Stimulated activated naive B cell treated with anti-CD40 and anti-IgM and Interleukin-4, amounts not matched to agents 10 μg/mL and 1 μg/mL and 100 μg/mL, for 72 hours (primary cell): ENCODE data around the gene GCDH.

Experiments used
- ATAC-seq, 2 donors: fragments of 150-1000 bp; cut with Tn5 transposase; replicated peaks; 2 replicates each; pipeline ENCODE4 v1.10.0; 2021; ENCODE audit warnings: moderate library complexity in 1 of 2
- DNase-seq: peaks from one replicate; pipeline ENCODE4 v3.0.0; 2021
- H3K27ac Mint-ChIP-seq: one replicate; pipeline ENCODE4 v1.8.0; 2022; ENCODE audit warnings: mild to moderate bottlenecking, mixed read lengths
- H3K27me3 Mint-ChIP-seq, 2 donors: one replicate each; pipeline ENCODE4 v1.8.0; 2022; ENCODE audit warnings: mixed read lengths in 2 of 2
- H3K36me3 Mint-ChIP-seq, 2 donors: one replicate each; pipeline ENCODE4 v1.8.0; 2022; ENCODE audit warnings: mixed read lengths in 2 of 2, mild to moderate bottlenecking in 1 of 2
- H3K4me1 Mint-ChIP-seq, 2 donors: one replicate each; pipeline ENCODE4 v1.8.0; 2022; ENCODE audit warnings: mixed read lengths in 2 of 2, mild to moderate bottlenecking in 1 of 2
- H3K4me3 Mint-ChIP-seq, 2 donors: one replicate each; pipeline ENCODE4 v1.8.0; 2022; ENCODE audit warnings: mild to moderate bottlenecking in 2 of 2, mixed read lengths in 2 of 2, moderate library complexity in 1 of 2
- H3K9me3 Mint-ChIP-seq, 2 donors: one replicate each; pipeline ENCODE4 v1.8.0; 2022; ENCODE audit warnings: mixed read lengths in 2 of 2, mild to moderate bottlenecking in 1 of 2

GCDH gene

DNA sequence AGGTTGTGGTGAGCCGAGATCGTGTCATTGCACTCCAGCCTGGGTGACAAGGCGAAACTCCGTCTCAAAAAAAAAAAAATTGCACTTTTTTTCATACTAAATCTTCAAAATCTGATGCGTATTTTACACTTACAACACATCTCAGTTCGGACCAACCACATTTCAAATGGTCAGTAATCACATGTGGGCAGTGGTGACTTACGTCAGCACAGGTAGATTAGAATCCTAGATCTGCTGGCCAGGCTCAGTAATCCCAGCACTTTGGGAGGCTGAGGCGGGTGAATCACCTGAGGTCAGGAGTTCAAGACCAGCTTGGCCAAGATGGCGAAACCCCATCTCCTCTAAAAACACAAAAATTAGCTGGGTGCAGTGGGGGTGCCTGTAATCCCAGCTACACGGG, 44.1 kb downstream of the GCDH start:
- peaks cover 40 to 59% of the 10 kb centered on the region in 2 donors for H3K4me1 Mint-ChIP-seq
- ATAC-seq (no peak), DNase-seq (no peak)
- H3K36me3 Mint-ChIP-seq, result peaks cover 29 to 42% of the 10 kb centered on the region in 2 donors
- no peak overlapping the region for H3K27ac Mint-ChIP-seq
- no peaks in the 10 kb centered on the region for H3K27me3 Mint-ChIP-seq
- H3K4me3 Mint-ChIP-seq, result no peak overlapping the region
- H3K9me3 Mint-ChIP-seq, result no peaks in the 10 kb centered on the region

- Mint-ChIP-seq H3K27me3 (no peaks in the 10 kb centered on the region), H3K36me3 (peaks cover 36 to 50% of the 10 kb centered on the region in 2 donors), H3K27ac (peak overlapping the region; percentile 69), H3K9me3 (no peaks in the 10 kb centered on the region), H3K4me1 (peaks cover 47 to 64% of the 10 kb centered on the region in 2 donors), H3K4me3 (peak overlapping the region; percentile 37 to 99)
- DNase-seq (no peak), ATAC-seq (no peak)
These were observed 45.6 kb downstream of the GCDH start for GRCh38 chr19:12936582-12936981.

DNA sequence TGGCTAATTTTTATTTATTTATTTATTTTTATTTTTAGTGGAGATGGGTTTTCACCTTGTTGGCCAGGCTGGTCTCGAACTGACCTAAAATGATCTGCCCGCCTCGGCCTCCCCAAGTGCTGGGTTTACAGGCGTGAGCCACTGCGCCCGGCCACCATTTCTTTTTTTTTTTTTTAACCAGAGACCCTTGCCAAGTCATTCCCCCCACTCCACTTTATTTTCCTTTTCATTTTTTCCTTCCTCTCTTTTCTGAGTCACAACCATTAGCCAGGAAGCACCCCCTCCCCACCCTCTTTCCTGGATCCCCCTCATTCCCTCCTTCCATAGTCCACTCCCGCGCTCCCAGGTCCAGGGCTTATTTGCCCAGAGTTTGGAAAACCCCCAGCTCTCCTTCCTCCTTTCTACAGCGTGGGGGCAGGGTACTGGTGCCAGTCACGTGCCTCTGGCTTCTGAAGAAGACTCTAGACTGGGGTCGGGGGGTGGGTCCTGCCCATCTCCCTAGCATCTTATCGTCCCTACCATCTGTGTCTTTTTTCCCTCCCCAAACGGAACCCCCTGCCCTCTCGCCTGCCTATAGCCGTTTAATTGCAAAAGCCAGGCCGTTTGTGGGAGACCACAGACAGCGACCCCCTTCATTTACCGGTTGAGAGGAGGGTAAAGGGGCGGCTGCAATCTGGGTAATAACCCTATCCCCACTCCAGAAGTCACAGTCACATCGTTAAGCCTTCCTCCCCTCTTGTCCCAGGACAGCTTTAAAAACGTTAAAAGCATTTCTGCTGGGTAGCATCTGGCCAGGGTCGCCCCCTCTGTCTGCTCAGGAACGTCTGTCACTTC, 46.4 kb downstream of the GCDH start:
- no peak for ATAC-seq
- Mint-ChIP-seq H3K27ac (peak overlapping the region; percentile 98), H3K27me3 (no peaks in the 10 kb centered on the region)

GRCh38 chr19:12937927-12938778, 47.2 kb downstream of the GCDH start, which contains the start of gene CALR:
Gene CALR (plus strand): TSS chr19:12938609. CDS start chr19:12938680, 71 bp downstream.
- Mint-ChIP-seq H3K9me3 (no peaks in the 10 kb centered on the region), H3K27ac (peak within 1 kb of the TSS; percentile 98), H3K36me3 (peaks cover 43 to 53% of the 10 kb centered on the region in 2 donors), H3K4me3 (peak within 1 kb of the TSS; percentile 98 to 99), H3K27me3 (no peaks in the 10 kb centered on the region), H3K4me1 (peaks cover 40 to 69% of the 10 kb centered on the region in 2 donors)
- DNase-seq (peak; percentile 99), ATAC-seq (peak; percentile 87 to 89)

More for the DNA sequence above, 46.4 kb downstream of the GCDH start:
- DNase-seq, result peak; percentile 35
- Mint-ChIP-seq H3K4me3 (peak overlapping the region; percentile 98 to 99), H3K4me1 (peaks cover 45 to 69% of the 10 kb centered on the region in 2 donors), H3K9me3 (no peaks in the 10 kb centered on the region), H3K36me3 (peaks cover 43 to 53% of the 10 kb centered on the region in 2 donors)

- peaks cover 46 to 74% of the 10 kb centered on the region in 2 donors for H3K4me1 Mint-ChIP-seq
- peak; percentile 27 for DNase-seq
- peak; percentile 5 to 6 for ATAC-seq
- no peaks in the 10 kb centered on the region for H3K9me3 Mint-ChIP-seq
- no peaks in the 10 kb centered on the region for H3K27me3 Mint-ChIP-seq
- peak overlapping the region; percentile 98 to 99 for H3K4me3 Mint-ChIP-seq
- H3K36me3 Mint-ChIP-seq, result peaks cover 50 to 57% of the 10 kb centered on the region in 2 donors
- H3K27ac Mint-ChIP-seq, result peak overlapping the region; percentile 98
These were observed 48.0 kb downstream of the GCDH start for GRCh38 chr19:12938779-12939601.

- ATAC-seq (no peak), DNase-seq (no peak)
- Mint-ChIP-seq H3K27me3 (no peaks in the 10 kb centered on the region), H3K4me1 (peaks cover 50 to 84% of the 10 kb centered on the region in 2 donors), H3K4me3 (peak overlapping the region; percentile 98 to 99), H3K36me3 (peaks cover 57 to 66% of the 10 kb centered on the region in 2 donors), H3K27ac (peak overlapping the region; percentile 98), H3K9me3 (no peaks in the 10 kb centered on the region)
These were observed 49.0 kb downstream of the GCDH start for GRCh38 chr19:12939975-12940423.

- peaks cover 58 to 93% of the 10 kb centered on the region in 2 donors for H3K4me1 Mint-ChIP-seq
- H3K4me3 Mint-ChIP-seq, result peak overlapping the region; percentile 98 to 99
- no peaks in the 10 kb centered on the region for H3K27me3 Mint-ChIP-seq
- DNase-seq, result no peak
- H3K9me3 Mint-ChIP-seq, result peaks cover 0 to 1% of the 10 kb centered on the region in 2 donors
- peaks cover 66 to 75% of the 10 kb centered on the region in 2 donors for H3K36me3 Mint-ChIP-seq
- ATAC-seq, result no peak
- H3K27ac Mint-ChIP-seq, result peak overlapping the region; percentile 90
These were observed 49.9 kb downstream of the GCDH start for GRCh38 chr19:12940897-12941296.

DNA sequence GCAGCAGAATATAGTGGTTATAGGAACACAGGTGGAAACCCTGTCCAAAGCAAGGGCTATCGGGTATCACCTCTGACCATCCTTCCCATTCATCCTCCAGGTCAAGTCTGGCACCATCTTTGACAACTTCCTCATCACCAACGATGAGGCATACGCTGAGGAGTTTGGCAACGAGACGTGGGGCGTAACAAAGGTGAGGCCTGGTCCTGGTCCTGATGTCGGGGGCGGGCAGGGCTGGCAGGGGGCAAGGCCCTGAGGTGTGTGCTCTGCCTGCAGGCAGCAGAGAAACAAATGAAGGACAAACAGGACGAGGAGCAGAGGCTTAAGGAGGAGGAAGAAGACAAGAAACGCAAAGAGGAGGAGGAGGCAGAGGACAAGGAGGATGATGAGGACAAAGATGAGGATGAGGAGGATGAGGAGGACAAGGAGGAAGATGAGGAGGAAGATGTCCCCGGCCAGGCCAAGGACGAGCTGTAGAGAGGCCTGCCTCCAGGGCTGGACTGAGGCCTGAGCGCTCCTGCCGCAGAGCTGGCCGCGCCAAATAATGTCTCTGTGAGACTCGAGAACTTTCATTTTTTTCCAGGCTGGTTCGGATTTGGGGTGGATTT, 52.6 kb downstream of the GCDH start:
- H3K4me1 Mint-ChIP-seq, result peaks cover 52 to 81% of the 10 kb centered on the region in 2 donors
- no peak for ATAC-seq

GRCh38 chr19:12944104-12944674, 53.2 kb downstream of the GCDH start:
- Mint-ChIP-seq H3K36me3 (peaks cover 65 to 75% of the 10 kb centered on the region in 2 donors), H3K9me3 (peaks cover 0 to 1% of the 10 kb centered on the region in 2 donors), H3K27me3 (no peaks in the 10 kb centered on the region), H3K4me1 (peaks cover 48 to 77% of the 10 kb centered on the region in 2 donors), H3K27ac (peak overlapping the region; percentile 99), H3K4me3 (peak overlapping the region; percentile 62 to 98)
- DNase-seq (no peak), ATAC-seq (no peak)

More for the DNA sequence above, 52.6 kb downstream of the GCDH start:
- no peak for DNase-seq
- Mint-ChIP-seq H3K27ac (peak overlapping the region; percentile 86), H3K27me3 (no peaks in the 10 kb centered on the region), H3K4me3 (peak overlapping the region; percentile 63 to 68), H3K36me3 (peaks cover 71 to 80% of the 10 kb centered on the region in 2 donors), H3K9me3 (peaks cover 0 to 1% of the 10 kb centered on the region in 2 donors)

- Mint-ChIP-seq H3K4me3 (peak within 1 kb of the TSS; percentile 97 to 98), H3K36me3 (peaks cover 61 to 74% of the 10 kb centered on the region in 2 donors), H3K4me1 (peaks cover 41 to 75% of the 10 kb centered on the region in 2 donors), H3K27me3 (no peaks in the 10 kb centered on the region), H3K27ac (peak within 1 kb of the TSS; percentile 99), H3K9me3 (peaks cover 0 to 1% of the 10 kb centered on the region in 2 donors)
- peak; percentile 80 to 86 for ATAC-seq
- peak; percentile 96 for DNase-seq
These were observed 54.6 kb downstream of the GCDH start, which contains the start of gene RAD23A for GRCh38 chr19:12945479-12946091. Gene RAD23A (plus strand): TSS chr19:12945862. CDS start chr19:12945949, 87 bp downstream.

- no peaks in the 10 kb centered on the region for H3K27me3 Mint-ChIP-seq
- peak; percentile 48 for DNase-seq
- peak overlapping the region; percentile 97 to 98 for H3K4me3 Mint-ChIP-seq
- H3K4me1 Mint-ChIP-seq, result peaks cover 37 to 70% of the 10 kb centered on the region in 2 donors
- H3K9me3 Mint-ChIP-seq, result peaks cover 0 to 1% of the 10 kb centered on the region in 2 donors
- peak overlapping the region; percentile 99 for H3K27ac Mint-ChIP-seq
- peak; percentile 67 to 73 for ATAC-seq
- H3K36me3 Mint-ChIP-seq, result peaks cover 60 to 73% of the 10 kb centered on the region in 2 donors
These were observed 55.2 kb downstream of the GCDH start for GRCh38 chr19:12946092-12946721.
